ENCODE measurements around the gene ILF2. TPM values are rescaled to one million over a fixed set of nuclear protein-coding genes. Genes with fewer than 3 reads are reported as not detected.

The ILF2 gene
- total RNA-seq, 1 experiment from 2014 or later, result 372 TPM

- H3K36me3 ChIP-seq, result peaks cover 45% of the 10 kb centered on the region
- H3K9me3 ChIP-seq, result no peaks in the 10 kb centered on the region
- H3K4me3 ChIP-seq, result peak overlapping the region; percentile 56
- H3K27me3 ChIP-seq, result no peaks in the 10 kb centered on the region
- no peak for DNase-seq
These were observed 44.3 kb downstream of the ILF2 start for GRCh38 chr1:153626477-153626903.

- DNase-seq, result no peak
- no peaks in the 10 kb centered on the region for H3K9me3 ChIP-seq
- no peak overlapping the region for H3K4me3 ChIP-seq
- no peaks in the 10 kb centered on the region for H3K27me3 ChIP-seq
- H3K36me3 ChIP-seq, result peaks cover 56% of the 10 kb centered on the region
These were observed 45.7 kb downstream of the ILF2 start for GRCh38 chr1:153624965-153625611.

GRCh38 chr1:153623101-153623500 is 47.7 kb downstream of the ILF2 start:
- H3K9me3 ChIP-seq, result no peaks in the 10 kb centered on the region
- peaks cover 74% of the 10 kb centered on the region for H3K36me3 ChIP-seq
- no peak overlapping the region for H3K4me3 ChIP-seq
- no peaks in the 10 kb centered on the region for H3K27me3 ChIP-seq
- DNase-seq, result no peak

GRCh38 chr1:153619171-153619570 is 51.6 kb downstream of the ILF2 start:
- Histone ChIP-seq H3K4me3 (no peak overlapping the region), H3K27me3 (no peaks in the 10 kb centered on the region), H3K36me3 (peaks cover 59% of the 10 kb centered on the region), H3K9me3 (no peaks in the 10 kb centered on the region)
- DNase-seq, result no peak

GRCh38 chr1:153617663-153618062 is 53.1 kb downstream of the ILF2 start:
- peak; percentile 88 for DNase-seq
- H3K36me3 ChIP-seq, result peaks cover 45% of the 10 kb centered on the region
- no peaks in the 10 kb centered on the region for H3K27me3 ChIP-seq
- no peaks in the 10 kb centered on the region for H3K9me3 ChIP-seq
- no peak overlapping the region for H3K4me3 ChIP-seq

- Histone ChIP-seq H3K36me3 (peaks cover 38% of the 10 kb centered on the region), H3K9me3 (no peaks in the 10 kb centered on the region), H3K27me3 (no peaks in the 10 kb centered on the region), H3K4me3 (no peak overlapping the region)
- DNase-seq, result no peak
These were observed 53.9 kb downstream of the ILF2 start for GRCh38 chr1:153616917-153617311.

- no peak for DNase-seq
These were observed 54.5 kb downstream of the ILF2 start, which contains the start of gene S100A14 for GRCh38 chr1:153616144-153616916. Gene S100A14 (minus strand): TSS chr1:153616325. CDS start chr1:153615858, 467 bp downstream.

GRCh38 chr1:153615406-153615805 is 55.4 kb downstream of the ILF2 start:
- DNase-seq, result no peak
- Histone ChIP-seq H3K36me3 (peaks cover 27% of the 10 kb centered on the region), H3K27me3 (no peaks in the 10 kb centered on the region)

More at GRCh38 chr1:153616144-153616916, 54.5 kb downstream of the ILF2 start, which contains the start of gene S100A14:
- Histone ChIP-seq H3K27me3 (no peaks in the 10 kb centered on the region), H3K9me3 (no peaks in the 10 kb centered on the region), H3K4me3 (no peak within 1 kb of the TSS), H3K36me3 (peaks cover 36% of the 10 kb centered on the region)

GRCh38 chr1:153614906-153615305 is 55.9 kb downstream of the ILF2 start:
- no peak for DNase-seq
- Histone ChIP-seq H3K4me3 (no peak overlapping the region), H3K27me3 (no peaks in the 10 kb centered on the region), H3K9me3 (no peaks in the 10 kb centered on the region), H3K36me3 (peaks cover 27% of the 10 kb centered on the region)

More at GRCh38 chr1:153615406-153615805, 55.4 kb downstream of the ILF2 start:
- Histone ChIP-seq H3K4me3 (no peak overlapping the region), H3K9me3 (no peaks in the 10 kb centered on the region)

- Histone ChIP-seq H3K4me3 (no peak overlapping the region), H3K36me3 (peaks cover 27% of the 10 kb centered on the region), H3K9me3 (no peaks in the 10 kb centered on the region), H3K27me3 (no peaks in the 10 kb centered on the region)
- no peak for DNase-seq
These were observed 56.4 kb downstream of the ILF2 start for GRCh38 chr1:153614189-153614900.

- H3K9me3 ChIP-seq, result no peaks in the 10 kb centered on the region
- no peaks in the 10 kb centered on the region for H3K27me3 ChIP-seq
- peaks cover 24% of the 10 kb centered on the region for H3K36me3 ChIP-seq
- peak overlapping the region; percentile 63; the same call in 1 of the 2 replicates for H3K4me3 ChIP-seq
- DNase-seq, result no peak
These were observed 57.4 kb downstream of the ILF2 start for GRCh38 chr1:153613406-153613805.

- Histone ChIP-seq H3K27me3 (no peaks in the 10 kb centered on the region), H3K4me3 (peak within 1 kb of the TSS; percentile 63), H3K36me3 (peaks cover 27% of the 10 kb centered on the region), H3K9me3 (no peaks in the 10 kb centered on the region)
- peak; percentile 89 for DNase-seq
These were observed 58.0 kb downstream of the ILF2 start, which contains the start of gene S100A16 for GRCh38 chr1:153612755-153613331. Gene S100A16 (minus strand): TSS chr1:153613137. CDS start chr1:153608151, 4,986 bp downstream.

GRCh38 chr1:153612111-153612754 is 58.6 kb downstream of the ILF2 start:
- Histone ChIP-seq H3K4me3 (peak overlapping the region; percentile 63), H3K27me3 (no peaks in the 10 kb centered on the region), H3K36me3 (peaks cover 31% of the 10 kb centered on the region), H3K9me3 (no peaks in the 10 kb centered on the region)
- DNase-seq, result no peak
